Cardiac fibroblast (primary cell): ENCODE results near the gene SURF1.
"Not testable (repeated sequence)": the region's sequence is repeated elsewhere in the genome, so short reads cannot be mapped to it uniquely, and the experiment has no call there.

ENCODE experiments used
- DNase-seq, 2 donors: peaks; one replicate each; pipeline versions ENCODE4 v3.0.0 to v3.0.0-alpha.2; 2010; ENCODE audit warnings: low read depth in 2 of 2
- H3K4me3 ChIP-seq, 2 donors: replicated peaks in 1 of 2; 1 replicate in 1 of 2; 2 replicates in 1 of 2; pipeline ENCODE4 v1.5.1; 2011; ENCODE audit warnings: low read depth in 2 of 2, low read length in 2 of 2, mild to moderate bottlenecking in 2 of 2, moderate library complexity in 1 of 2
- TF ChIP-seq, protein P1 (sequence below): IDR thresholded peaks from one replicate; pipeline ENCODE4 v1.5.1; 2011; ENCODE audit warnings: low read depth, mild to moderate bottlenecking, low read length, inconsistent platforms

SURF1 gene

DNA sequence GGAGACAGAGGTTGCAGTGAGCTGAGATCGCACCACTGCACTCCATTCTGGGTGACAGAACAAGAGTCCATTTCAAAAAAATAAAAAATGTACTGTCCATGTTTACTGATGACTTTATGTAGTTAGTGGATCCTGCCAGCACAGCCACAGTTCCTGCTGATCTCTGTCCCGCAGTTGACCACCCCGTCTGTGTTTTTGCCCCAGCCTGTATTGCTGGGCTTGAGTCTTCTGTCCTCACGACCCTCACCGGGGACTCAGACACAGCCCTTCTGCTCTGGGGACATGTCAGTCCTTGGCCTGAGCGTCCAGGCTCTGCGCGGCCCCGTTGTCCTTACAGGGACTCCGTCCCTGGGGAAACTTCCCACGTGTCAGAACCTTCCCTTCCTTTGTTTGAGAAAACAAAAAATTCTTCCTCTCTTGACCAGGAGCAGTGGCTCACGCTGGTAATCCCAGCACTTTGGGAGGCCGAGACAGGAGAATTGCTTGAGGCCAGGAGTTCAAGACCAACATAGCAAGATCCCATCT is 34.8 kb downstream of the SURF1 start:
- TF ChIP-seq, protein P1, sequence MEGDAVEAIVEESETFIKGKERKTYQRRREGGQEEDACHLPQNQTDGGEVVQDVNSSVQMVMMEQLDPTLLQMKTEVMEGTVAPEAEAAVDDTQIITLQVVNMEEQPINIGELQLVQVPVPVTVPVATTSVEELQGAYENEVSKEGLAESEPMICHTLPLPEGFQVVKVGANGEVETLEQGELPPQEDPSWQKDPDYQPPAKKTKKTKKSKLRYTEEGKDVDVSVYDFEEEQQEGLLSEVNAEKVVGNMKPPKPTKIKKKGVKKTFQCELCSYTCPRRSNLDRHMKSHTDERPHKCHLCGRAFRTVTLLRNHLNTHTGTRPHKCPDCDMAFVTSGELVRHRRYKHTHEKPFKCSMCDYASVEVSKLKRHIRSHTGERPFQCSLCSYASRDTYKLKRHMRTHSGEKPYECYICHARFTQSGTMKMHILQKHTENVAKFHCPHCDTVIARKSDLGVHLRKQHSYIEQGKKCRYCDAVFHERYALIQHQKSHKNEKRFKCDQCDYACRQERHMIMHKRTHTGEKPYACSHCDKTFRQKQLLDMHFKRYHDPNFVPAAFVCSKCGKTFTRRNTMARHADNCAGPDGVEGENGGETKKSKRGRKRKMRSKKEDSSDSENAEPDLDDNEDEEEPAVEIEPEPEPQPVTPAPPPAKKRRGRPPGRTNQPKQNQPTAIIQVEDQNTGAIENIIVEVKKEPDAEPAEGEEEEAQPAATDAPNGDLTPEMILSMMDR: no peak
- DNase-seq: no peak
- H3K4me3 ChIP-seq: no peak overlapping the region

DNA sequence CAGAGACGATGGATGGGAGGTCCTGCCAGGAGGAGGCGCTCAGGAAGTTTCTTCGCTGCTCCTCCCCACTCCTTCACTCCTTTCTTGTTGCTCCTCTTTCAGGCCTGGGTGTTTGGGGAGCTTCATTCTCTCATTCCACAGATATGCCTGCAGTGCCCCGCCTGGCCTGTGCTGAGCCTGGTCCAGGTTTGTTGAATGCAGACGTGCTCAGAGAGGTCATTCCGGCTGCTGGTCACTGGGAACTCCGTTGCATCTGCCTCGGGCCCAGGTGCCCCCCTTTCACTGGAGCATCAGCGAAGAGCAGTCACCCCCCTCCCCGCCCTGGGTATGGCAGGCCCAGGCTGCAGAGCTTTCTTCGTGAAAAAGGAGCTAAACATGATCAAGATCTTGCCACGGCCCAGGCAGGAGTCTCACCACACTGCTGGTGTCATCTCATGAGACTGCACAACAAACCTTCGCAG is 35.8 kb downstream of the SURF1 start:
- no peak for DNase-seq
- TF ChIP-seq, protein P1: no peak
- H3K4me3 ChIP-seq: no peak overlapping the region

DNA sequence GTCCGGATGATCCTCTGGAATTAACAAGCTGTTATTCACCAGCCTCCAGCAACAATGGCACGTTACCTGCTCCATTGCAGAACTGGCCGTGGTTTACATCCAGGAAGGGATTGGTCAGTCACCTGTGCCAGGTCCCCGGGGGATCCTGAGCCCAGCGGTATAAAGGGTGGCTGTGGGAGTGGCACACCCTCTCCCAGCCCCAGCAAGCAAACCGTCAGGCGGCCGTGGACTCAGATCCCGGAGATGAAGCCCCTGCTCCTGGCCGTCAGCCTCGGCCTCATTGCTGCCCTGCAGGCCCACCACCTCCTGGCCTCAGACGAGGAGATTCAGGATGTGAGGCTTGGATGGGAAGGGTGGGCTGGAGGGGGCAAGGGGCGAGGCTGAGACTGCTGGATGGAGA is 38.7 kb downstream of the SURF1 start:
- not testable (repeated sequence) for DNase-seq, H3K4me3 ChIP-seq

DNA sequence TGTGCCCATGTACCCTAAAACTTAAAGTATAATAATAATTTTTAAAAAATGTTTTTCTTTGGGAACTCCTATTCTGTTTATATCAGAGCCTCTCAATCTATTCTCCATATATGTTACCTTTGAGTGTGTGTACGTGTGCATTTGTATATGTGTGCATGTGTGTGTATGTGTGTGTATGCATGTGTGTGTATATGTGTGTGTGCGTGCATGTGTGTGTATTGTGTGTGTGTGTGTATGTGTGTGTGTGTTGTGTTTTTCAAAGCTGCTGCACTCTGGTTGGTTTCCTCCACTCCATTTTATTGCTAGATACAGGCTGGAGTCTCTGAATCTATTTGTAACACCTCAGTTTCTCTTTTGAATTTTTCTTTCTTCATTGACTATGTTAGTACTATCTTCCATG is 40.3 kb downstream of the SURF1 start:
- TF ChIP-seq, protein P1: no peak
- no peak overlapping the region for H3K4me3 ChIP-seq
- no peak for DNase-seq

DNA sequence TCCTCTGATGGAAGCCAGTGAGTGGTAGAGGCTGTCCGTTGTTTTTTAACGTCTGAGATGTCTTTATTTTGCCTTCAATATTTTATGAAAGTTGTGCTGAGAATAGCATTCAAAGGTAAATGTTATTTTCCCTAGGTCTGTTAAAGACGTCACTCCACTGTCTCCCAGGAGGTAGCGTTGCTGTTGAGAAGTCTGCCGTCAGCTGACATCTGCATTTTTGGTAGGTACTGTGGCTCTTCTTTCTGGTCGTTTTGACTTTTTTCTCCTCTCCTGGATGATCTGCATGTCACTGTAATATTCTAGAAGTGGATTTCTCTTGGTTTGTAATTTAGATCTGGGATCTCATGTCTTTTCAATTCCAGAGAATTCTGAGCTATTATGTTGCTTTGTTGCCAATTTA is 46.7 kb downstream of the SURF1 start:
- H3K4me3 ChIP-seq: no peak overlapping the region
- TF ChIP-seq, protein P1: no peak
- no peak for DNase-seq

DNA sequence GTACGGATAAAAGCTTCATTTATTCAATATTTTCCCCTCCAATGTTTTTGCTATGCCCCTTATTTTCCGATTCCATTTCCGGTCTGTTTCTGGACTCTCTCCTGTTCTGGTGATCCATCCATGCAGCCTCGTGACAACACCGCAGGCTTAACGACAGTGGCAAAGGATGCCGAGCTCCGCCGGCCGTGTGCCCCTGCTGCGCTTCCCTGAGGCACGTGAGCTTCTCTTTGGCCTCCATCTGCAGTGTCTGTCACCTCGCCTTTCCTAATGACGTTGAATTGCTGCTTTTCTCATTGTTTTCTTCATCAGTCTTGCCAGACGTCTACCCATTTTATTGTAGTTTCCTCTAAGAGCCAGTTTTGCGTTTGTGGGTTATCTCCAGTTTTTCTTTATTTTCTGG is 49.0 kb downstream of the SURF1 start:
- TF ChIP-seq, protein P1: no peak
- no peak for DNase-seq
- H3K4me3 ChIP-seq: no peak overlapping the region

DNA sequence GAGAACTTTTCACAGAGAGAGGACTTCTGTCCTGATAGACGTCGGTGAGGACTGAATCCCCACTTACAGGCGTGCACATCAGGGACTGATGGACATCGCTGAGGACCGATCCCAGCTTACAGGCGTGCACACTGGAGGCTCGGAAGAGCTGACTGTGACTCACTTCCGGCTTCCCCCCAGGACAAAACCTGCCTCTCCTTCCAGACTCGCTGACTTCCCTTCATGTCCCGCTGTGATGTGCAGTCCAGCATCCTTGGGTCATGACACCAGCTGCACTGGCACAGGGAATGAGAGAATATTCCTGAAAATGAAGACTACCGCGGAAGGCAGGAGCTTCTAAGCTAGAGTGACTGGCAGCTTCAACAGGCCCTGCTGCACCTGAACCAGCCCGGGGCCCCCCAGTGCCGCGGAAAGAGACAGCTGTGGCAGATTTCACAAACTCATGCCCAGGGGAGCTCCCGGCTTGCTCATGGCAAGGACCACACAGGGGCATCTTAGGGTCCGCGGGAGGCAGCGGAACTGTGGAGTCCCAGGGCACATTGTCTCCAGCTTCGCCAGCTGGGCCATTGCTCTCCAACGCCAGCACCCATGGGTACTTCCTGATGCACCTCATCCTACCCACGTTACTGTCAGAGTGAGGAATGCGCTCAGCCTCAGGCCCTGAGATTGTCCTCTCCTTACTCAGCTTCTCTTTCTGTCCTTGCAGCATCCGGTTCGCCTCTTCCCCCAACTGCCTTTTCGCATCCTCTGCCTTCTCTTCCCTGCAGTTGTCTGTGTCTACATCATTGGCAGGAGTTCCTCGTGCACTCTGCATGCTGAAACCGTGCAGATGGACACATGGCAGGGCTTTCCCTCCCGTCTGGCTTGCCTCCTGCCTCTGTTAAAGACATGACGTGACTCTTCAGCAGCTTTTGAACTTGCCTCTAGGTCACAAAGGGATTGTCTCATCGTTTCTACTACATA is 49.8 kb downstream of the SURF1 start:
- TF ChIP-seq, protein P1: no peak
- DNase-seq: no peak
- H3K4me3 ChIP-seq: no peak overlapping the region
